NCI-H1417 (cell line): Measurements from ENCODE around the gene AMPD3.

Experiments
- DNase-seq, 3 experiments: peaks; one replicate each; lab custom pipeline; 2025; lab: John Stamatoyannopoulos, UW

The AMPD3 gene

DNA sequence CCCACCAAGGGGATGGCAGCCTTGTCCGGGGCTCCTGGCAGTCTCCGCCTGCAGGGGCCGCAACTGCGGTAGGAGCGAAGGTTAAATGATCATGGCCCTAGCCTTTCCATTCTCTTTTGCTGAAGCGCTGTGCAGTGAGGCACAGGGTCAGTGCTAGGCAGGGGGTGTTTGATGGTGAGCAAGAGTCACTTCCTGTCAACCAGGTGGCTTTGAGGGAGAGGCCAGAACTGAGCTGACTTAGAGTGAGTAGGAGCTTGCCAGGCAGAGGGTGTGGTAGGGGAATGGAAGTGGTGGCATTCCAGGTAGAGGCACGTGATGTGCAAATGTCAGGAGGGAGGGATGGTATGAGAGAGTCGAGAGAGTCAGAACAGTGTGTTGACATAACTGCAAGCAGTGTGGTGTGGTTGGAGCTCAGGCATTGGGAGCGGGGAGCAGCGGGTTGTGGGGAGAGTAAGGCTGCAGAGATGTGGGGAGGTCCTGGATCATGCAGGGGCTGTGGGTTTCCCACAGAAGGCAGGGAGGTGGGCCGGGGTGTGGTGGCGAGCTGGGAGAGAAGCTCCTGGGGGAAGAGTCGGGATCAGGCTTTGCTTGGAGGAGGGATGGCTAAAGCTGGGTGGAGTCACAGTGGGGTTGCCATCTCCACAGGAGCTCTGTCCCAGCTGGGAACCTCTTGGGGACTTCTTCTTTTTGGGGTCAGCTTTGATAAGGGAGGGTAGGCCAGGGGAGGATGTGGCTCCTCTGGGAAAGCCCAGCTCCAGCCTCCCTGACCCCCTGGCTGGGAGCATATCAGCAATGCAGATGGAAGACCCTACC, 33.3 kb downstream of the AMPD3 start:
- DNase-seq: no peak

DNA sequence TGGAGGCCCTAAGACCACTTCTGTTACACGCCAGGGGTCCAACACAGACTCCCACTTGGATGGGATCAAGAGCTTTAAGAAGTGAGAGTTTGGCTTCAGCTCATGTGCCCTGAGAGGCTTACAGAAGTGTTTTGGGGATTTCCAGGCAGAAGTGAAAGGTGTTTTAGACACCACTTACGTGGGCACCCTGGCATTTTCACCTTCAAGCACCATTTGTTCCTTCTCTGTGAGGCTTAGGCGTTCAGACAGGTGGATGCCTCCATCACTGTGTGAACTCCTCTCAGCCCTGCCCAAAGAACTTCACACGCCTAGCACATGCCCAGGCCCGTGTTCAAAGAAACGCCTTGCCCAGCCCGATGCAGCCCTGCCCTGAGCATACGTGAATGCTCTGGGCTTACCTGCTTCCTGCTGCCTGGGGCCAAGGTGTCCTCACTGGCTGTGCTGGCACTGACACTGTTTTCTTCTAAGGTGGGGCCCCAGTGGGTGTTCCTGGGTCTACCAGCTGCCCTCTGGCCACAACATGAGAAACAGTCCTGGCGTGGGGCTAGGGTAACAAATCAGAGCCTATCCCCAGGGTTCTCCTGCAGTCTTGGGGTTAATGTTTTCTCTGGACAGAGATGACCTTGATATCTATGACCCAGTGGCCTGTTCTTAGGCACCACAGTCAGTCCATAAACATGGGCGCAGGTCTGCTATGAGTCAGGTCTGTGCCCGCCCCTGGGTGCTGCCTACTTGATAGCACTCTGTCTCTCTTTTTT, 34.0 kb downstream of the AMPD3 start:
- DNase-seq: no peak

DNA sequence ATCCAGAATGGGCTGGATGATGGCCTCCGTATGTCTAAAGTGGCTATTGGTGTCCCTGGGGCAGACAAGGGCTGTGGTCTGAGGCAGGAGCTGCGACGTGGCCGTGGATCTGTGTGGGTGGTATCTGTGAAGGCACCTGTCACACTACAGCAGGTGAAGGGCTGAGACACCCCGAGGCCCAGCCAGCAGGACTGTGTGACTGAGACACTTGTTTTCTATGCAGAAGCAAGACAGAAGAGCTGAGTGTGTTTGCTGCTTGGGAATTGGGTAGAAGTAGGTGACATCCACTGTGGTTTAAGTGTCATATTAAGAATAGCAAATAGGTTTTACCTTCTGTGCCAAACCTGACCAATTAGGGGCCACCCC, 35.0 kb downstream of the AMPD3 start:
- DNase-seq: no peak

DNA sequence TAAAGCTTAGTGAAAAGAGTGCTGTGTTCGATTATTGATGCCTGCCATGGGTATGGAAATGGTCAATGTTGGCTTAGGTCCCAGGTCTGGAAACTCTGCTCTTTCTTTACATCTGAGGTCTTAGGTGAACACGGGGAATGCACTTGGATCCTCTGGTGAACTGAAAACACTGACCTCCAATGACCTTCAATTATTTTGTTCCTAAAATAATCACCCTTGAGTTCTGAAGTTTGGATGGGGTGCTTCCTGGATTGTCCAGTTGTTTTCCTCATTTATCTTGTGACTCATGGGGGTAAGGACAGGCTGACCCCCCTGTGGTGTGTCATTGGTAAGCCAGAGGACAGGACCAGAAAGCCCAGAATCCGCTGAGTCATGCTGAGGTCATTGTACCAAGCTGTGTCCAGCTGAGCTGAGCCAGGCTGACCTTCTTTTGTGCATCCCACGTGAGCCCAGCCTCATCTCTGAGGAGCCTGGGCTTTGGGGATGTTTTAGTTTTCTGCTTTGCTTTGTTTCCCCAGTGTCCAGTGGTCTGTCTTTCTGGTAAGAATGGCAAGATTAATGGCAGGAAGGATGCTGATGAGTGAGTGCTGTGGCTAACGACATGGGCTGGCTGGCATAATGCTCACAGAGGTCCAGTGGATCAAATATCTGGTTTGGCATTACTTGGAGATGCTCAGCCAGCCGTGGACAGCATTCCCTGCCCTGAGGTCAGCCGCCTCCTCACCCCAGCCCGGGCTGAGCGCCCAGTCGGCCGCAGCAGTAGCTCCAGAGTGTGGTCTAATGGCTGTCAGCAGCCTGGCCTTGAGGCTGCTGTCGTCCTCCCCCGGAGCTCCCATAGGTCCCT, 35.6 kb downstream of the AMPD3 start:
- DNase-seq: peak in 1 of 3 experiments; percentile 17

GRCh38 chr11:10492084-10492483, 37.0 kb downstream of the AMPD3 start:
- no peak for DNase-seq

DNA sequence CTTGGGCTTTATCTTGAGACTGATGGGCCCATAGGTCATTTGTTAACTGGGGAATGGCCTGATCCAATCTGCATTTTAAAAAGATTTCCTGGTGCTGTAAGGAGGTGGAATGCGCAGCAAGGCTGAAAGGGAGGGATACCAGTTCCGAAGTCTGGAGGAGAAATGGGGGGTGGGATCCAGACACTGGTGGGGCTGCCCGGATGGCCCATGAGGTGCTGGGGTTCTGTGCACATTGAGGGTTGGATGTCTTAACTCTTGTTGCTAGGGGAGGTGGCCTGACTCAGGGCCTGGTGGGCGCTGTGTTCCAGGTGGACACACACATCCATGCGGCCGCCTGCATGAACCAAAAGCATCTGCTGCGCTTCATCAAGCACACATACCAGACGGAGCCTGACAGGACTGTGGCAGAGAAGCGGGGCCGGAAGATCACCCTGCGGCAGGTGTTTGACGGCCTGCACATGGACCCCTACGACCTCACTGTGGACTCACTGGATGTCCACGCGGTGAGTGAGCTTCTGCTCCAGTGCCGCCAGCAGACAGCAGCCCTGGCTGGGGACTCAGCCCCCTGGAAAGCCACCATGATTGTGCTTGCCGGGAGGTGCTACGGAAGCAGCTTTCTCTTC, 38.1 kb downstream of the AMPD3 start:
- no peak for DNase-seq

DNA sequence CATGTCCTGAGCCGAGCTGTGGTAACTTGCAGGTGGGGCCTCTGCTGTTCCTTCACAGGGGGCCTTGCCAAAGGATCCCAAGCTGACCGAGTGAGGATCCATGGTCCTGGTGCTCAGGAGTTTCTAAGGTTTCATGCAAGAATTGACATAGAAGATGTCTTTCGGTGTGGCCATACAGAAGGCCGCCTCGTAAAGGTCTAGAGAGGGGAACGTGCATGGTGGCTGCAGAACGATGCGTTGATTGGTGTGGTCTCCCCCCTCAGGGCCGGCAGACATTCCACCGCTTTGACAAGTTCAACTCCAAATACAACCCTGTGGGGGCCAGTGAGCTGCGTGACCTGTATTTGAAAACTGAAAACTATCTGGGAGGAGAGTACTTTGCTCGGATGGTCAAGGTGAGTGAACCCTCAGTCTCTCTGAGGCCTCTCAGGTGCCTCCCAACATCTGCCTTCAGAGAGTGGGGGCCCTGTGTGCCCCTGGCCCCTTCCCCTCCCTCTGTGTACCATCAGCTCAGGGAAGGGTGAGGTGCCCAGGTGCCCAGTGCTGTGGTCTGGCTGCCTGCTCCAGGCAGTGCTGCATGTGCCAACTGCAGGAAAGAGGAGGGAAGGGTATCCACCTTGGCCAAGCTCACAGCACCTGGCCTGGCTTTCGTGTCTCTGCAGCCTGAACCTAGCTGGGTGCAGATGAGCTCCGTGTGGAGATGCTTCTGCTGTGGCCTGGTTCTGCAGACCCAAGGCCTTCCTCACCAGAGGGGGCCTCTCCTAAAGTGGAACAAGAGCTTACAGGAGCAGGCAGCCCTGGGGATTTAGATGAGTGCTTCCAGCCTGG, 39.8 kb downstream of the AMPD3 start:
- DNase-seq: no peak

DNA sequence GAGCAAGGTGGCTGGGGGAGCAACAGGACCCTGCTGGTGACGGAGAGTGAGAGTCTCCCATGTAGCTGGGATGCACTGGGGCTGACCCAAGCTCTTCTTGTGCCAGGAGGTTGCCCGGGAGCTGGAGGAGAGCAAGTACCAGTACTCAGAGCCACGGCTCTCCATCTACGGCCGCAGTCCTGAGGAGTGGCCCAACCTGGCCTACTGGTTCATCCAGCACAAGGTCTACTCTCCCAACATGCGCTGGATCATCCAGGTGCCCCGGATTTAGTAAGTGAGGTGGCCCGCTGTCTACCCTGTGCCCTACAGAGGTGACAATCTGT, 40.4 kb downstream of the AMPD3 start:
- no peak for DNase-seq

DNA sequence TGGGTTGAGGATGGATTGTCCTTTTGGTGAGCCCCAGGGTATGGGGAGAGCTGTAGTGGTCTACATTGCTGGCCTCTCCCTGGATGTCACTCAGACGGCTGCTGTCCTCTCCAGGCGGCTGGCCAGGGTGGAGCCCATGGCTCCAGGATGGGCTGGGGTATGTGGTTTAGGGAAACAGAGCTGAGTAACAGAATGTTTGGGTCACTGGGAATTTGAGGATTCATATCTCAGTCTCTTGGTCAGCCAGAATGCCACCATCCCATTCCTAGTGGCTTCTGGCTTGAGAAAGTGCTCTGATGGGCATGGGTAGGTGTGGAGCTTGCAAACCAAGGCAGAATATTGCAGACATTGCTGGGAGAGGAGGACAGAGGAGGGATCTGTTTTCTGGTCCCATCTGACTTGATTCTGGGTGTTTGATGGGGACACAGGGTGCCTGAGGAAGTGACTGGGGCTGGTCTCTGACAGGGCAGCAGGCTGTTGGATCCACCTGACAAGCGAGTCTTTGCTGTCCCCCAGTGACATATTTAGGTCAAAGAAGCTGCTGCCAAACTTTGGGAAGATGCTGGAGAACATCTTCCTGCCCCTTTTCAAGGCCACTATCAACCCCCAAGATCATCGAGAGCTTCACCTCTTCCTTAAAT, 41.4 kb downstream of the AMPD3 start:
- no peak for DNase-seq

DNA sequence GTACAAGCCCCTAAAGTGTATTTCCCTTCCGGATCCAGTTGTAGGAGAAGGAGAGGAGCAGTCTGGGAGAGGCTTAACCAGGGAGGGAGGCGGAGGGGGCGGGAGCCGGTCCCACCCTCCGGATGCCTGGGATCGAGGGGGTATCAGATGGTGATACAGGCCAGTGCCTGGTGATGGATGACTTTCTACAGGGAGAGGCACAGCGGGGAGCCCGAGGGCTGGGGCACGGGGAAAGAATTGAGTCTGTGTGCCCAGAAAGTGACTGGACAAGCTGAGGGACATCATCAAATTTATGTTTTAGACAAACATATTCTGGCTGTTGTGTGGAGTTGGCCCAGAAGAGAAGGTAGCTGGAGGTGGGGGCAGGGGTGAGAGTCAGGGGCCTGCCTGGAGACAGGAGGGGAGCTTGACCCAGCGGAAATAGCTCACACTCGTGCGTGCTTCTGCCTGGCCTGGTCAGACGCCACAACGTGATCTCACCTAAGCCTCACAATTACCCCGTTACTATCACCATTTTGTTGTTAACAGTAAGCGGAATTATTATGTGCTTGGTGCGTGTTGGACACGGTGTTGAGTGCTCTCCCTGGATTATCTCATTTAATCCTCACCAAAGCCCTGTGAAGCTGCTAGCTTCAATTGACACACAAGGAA, 42.4 kb downstream of the AMPD3 start:
- DNase-seq: no peak

- DNase-seq: no peak
These were observed 42.9 kb downstream of the AMPD3 start for GRCh38 chr11:10498022-10498400.

DNA sequence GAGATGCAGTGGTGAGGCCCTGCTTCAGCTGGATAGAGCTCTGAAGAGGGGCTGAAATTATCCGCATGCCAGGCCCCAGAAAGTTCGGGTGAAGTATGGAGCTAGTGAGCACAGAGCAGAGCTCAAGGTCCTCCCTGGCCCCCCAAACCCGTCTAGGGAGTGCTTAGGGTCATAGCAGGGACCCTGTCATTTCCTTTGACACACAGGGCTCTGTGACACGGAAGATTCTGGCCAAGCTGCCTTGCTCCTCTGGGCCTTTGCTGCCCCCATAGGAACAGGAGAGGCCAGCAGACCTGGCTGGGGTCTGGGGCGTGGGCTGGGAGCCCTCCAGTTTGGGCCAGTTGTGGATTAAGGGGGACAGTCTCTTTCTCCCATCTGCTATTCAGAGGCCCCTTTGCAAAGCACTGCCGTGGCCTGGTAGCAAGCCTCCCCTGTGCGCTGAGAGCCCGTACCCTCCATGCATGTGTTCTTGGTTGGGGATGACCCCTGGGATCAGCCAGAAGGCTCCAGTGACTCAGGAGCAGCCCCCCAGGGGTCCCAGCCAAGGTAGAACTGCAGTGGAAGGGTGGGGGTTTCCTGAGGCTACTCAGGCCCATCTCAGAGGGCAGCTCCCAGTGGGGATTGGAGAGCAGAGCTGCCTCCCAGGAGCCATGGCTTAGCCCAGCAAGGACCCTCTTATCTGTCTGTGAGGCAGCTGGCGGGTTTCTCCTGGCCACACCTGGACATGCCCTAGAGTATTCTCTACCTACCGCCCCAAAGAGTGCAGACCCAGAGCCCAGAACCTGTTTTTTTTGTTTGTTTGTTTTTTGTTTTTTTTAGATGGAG, 43.6 kb downstream of the AMPD3 start:
- DNase-seq: no peak

DNA sequence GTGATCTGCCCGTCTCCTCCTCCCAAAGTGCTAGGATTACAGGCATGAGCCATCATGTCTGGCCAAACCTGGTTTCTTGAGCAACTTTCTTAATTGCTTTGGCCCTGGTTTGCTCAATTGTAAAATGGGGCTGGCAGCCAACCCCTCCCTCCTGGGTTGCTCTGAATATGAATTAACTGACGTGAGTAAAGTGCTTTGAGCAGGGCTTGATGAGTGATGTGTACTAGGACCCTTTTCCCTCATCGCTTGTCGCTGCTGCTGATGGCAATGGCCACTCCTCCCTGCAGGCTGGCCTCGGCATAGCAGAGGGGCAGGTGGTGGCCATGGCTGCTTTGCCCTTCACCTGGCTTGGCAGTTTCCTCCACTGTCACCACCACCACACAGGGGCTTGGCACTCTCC, 44.4 kb downstream of the AMPD3 start:
- DNase-seq: no peak

- DNase-seq: no peak
These were observed 45.0 kb downstream of the AMPD3 start for GRCh38 chr11:10499874-10500601.

DNA sequence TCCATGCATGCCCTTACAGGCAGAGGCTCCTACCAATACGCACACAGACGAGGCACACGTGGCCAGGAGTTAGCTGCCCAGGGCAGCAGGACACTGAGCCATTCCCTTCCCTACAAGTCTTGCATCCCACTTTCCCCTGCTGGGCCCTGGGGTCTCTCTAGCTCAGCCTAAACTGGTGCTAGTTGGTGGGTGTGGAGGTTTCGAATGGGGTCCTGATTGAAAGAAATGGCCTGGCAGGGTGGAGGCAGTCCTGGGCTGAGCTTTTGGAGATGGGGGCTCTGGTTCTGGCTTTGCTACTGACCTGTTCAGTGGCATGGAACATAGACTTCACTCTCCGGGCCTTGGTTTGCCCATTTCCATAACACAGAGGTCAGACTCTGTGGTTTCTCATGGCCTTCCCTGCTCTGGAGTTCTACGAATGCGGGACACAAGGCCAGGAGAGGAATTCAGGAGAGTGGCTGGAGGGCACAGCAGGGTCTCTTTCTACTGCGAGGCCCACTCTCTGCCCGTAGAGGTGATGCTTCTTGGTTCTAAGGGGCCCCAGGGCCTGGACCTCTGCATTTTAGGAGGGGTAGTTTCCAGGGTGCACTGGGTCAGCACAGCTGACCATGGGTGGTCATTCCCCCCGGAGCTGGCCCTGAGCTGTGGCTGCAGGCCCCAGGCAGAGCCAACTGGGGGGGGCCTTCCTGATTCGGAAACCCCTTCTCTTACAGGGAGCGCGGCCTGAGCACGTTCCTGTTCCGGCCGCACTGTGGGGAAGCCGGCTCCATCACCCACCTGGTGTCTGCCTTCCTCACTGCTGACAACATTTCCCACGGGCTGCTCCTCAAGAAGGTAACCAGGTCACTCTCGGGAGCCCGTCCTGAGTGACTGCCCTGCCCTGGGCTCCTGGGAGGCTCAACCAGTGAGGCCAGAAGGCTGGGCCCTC, 46.0 kb downstream of the AMPD3 start:
- no peak for DNase-seq

- DNase-seq: no peak
These were observed 47.1 kb downstream of the AMPD3 start for GRCh38 chr11:10502065-10502680.

- no peak for DNase-seq
These were observed 47.7 kb downstream of the AMPD3 start for GRCh38 chr11:10502770-10503169.
